GM21367 (cell line): ENCODE measurements around the gene HRH2.
"Not testable (repeated sequence)": the region's sequence is repeated elsewhere in the genome, so short reads cannot be mapped to it uniquely, and the experiment has no call there.

ENCODE experiments used
- ATAC-seq: cut with Tn5 transposase; IDR thresholded peaks from one replicate; pipeline ENCODE4 v1.9.1; 2021; ENCODE audit not compliant: unreplicated experiment

The HRH2 gene

GRCh38 chr5:175738126-175738525, 80.3 kb downstream of the HRH2 start:
- ATAC-seq = no peak

GRCh38 chr5:175738602-175739133, 80.8 kb downstream of the HRH2 start:
- no peak for ATAC-seq

DNA sequence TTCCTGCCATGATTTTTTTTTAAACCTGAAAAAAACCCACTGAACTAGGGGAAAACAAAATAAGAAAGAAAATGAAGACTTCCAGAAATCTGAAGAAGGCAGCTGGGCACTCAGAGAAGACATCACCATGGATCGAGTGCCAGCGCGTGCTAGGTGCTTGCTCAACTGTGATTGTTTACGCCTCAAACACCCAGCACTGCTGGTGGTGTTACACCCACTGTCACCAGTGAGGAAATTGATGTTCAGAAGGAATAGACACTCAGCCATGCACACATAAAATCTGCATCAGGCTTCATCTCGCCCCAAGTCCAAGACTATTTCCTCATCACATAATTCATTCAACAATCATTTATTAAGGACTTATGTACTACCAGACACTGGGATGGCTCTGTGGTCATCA, 82.1 kb downstream of the HRH2 start:
- no peak for ATAC-seq

- ATAC-seq = no peak
Observed at GRCh38 chr5:175741556-175741955, 83.7 kb downstream of the HRH2 start.

GRCh38 chr5:175742290-175742994, 84.6 kb downstream of the HRH2 start:
- no peak for ATAC-seq

GRCh38 chr5:175743676-175744210, 85.9 kb downstream of the HRH2 start:
- ATAC-seq = no peak

- ATAC-seq = no peak
Observed at GRCh38 chr5:175745210-175745609, 87.3 kb downstream of the HRH2 start.

DNA sequence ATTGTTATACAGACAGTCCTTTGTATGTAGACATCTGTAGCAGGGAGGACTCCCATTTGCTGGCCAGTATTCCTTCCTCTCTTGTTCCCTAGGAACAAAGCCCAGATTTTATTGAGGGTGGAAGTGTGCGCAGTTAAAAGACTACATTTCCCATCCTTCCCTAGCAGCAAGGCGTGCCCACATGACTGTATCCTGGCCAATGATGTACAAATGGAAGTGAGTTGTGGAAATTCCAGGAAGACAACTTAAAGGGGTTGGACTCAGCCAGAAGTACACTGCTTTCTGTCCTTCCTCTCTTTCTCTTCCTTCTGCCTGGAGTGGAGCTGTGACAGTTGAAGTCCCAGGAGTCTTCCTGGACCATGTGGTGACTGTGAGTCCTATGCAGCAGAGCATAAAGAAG, 89.0 kb downstream of the HRH2 start:
- no peak for ATAC-seq

DNA sequence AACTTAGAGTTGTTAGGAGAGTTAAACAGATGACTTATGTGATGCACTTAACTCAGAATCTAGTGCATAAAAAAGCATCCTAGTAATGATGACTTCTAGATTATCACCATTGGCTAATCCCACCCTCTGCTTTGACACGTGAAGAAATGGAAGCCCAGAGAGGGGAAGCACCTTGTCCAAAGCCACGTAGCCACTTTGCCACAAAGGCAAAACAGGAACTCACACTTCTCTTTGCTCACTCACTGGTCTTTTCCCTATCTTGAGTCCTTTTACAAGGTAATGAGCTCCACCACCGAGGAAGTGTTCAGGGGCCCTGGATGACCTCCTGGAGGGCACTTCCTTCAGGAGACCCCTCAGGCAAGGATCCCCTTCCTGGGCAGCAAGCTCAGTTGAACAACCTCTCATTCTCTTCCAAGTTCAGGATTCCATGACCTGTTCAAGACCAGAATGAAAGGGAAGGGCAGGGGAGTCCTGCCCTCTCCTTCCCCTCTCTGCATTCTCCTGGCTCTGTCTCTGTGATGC, 89.7 kb downstream of the HRH2 start:
- ATAC-seq = no peak

- ATAC-seq = no peak
Observed at GRCh38 chr5:175748650-175749049, 90.8 kb downstream of the HRH2 start.

DNA sequence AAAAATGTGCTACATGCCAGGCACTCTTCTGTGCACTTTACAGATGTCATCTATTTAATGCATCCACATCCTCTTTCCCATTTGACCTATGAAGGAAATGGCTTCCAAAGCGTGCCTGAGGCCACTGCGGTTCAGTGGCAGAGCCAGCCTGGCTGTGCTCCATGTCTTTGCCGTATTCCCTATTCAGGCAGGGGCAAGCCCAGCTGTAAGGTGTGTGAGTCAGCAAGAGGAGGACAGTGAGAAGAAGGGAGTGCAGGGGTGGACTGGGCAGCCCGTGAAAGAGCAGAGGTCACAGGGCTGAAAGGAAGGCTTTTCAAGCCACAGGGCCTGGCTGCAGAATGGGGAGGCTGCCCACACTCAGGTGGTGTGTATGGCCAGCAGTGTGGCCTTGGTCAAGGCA, 91.7 kb downstream of the HRH2 start:
- no peak for ATAC-seq

GRCh38 chr5:175750511-175750931, 92.7 kb downstream of the HRH2 start:
- ATAC-seq = no peak

- ATAC-seq = no peak
Observed at GRCh38 chr5:175751369-175751768, 93.5 kb downstream of the HRH2 start.

DNA sequence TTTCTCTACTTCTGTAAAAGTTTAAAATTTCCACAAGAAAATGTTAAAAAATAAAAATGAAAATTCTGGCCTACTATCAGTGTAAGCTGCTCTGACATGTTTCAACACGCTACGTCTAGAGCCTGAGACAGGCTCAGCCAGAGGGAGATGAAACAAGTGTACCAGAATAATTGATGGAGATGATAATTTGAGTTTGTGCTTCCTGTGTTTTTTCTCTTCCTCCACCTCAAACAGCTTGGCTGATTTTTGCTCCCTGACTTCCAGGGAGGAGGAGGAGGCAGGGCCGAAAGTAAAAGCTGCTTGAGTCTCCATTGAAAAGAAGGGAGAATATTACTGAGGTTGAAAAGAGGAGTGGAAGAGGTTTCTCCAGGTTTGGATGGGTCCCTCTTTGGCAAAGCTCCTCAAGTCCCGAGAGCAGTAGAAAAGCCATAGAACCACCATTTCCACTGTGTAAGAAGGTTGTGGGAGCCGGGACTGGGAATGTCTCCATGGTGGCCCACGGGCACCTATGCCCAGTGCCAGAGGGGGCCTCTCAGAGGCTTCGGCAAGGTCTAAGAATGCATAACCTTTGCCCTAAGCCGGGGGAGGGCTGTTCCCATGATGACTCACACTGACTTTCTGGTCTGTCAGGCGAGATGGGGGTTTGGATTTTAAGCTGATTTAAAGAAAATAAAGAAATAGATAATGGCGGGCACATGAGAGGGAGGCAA, 95.1 kb downstream of the HRH2 start:
- ATAC-seq = no peak

- no peak for ATAC-seq
Observed at GRCh38 chr5:175753536-175754402, 95.9 kb downstream of the HRH2 start.

GRCh38 chr5:175759991-175760390, 102.1 kb downstream of the HRH2 start:
- not testable (repeated sequence) for ATAC-seq
